Measurements from ENCODE around the gene IFI35.
"Not testable (repeated sequence)": the region's sequence is repeated elsewhere in the genome, so short reads cannot be mapped to it uniquely, and the experiment has no call there.

The IFI35 gene

DNA sequence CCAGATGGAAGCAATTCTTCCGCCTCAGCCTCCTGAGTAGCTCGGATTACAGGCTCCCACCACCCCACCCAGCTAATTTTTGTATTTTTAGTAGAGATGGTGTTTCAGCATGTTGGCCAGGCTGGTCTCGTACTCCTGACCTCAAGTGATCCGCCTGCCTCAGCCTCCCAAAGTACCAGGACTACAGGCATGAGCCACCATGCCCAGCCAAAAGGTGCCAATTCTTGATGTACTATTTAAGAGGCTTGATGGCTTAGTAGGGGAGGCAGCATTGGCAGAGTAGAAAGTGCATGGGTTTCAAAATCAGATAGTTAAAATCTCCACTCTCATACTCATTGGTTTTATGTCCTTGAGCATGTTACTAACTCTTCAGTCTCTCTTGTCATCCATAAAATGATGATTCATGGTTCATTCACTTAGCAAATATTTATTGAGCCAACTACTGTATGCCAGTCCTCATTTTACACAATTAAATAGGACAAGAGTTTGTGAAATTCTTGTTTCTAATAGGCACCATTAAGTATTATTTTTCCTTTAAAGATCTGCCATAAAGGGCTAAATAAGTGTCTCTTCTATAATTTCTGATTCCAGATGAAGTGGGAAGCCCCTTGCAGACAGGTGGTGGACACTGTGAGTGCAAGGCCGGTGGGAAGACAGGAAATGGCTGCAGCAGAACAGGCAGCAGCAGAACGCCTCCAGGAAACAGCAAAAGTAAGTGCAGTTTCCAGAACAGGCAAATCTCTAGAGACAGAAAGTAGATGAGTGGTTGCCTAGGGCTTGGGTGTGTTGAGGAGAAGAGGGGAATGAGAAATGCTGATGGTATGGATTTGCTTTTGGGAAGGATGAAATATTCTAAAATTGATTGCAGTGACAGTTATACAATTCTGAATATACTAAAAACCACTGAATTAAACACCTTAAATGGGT lies 16.6 kb upstream of the IFI35 start:
- TF ChIP-seq, protein P1, sequence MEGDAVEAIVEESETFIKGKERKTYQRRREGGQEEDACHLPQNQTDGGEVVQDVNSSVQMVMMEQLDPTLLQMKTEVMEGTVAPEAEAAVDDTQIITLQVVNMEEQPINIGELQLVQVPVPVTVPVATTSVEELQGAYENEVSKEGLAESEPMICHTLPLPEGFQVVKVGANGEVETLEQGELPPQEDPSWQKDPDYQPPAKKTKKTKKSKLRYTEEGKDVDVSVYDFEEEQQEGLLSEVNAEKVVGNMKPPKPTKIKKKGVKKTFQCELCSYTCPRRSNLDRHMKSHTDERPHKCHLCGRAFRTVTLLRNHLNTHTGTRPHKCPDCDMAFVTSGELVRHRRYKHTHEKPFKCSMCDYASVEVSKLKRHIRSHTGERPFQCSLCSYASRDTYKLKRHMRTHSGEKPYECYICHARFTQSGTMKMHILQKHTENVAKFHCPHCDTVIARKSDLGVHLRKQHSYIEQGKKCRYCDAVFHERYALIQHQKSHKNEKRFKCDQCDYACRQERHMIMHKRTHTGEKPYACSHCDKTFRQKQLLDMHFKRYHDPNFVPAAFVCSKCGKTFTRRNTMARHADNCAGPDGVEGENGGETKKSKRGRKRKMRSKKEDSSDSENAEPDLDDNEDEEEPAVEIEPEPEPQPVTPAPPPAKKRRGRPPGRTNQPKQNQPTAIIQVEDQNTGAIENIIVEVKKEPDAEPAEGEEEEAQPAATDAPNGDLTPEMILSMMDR (conservative IDR thresholded peaks at IDR 0.05; ENCODE audit: low read depth, low read length): no peak
- no peak overlapping the region for H3K4me3 ChIP-seq (ENCODE audit: low read depth, low read length)
- no peak for DNase-seq (ENCODE audit: low read depth)

DNA sequence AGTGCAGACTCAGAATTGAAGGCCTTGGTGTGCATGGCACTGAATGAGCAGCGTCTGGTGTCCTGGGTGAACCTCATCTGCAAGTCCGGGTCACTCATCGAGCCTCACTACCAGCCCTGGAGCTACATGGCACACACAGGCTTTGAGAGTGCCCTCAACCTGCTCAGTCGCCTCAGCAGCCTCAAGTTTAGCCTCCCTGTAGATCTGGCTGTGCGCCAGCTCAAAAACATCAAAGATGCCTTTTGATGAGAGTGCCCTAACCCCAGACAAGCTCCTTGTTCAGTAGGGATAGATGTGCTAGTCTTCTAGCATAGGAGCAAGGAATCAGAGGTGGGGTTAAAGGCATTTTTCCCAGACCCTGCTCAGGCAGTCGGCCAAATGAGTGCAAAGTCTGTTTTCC lies 15.1 kb upstream of the IFI35 start:
- H3K4me3 ChIP-seq (ENCODE audit: low read depth, low read length): no peak overlapping the region
- DNase-seq (ENCODE audit: low read depth): no peak
- TF ChIP-seq, protein P1 (conservative IDR thresholded peaks at IDR 0.05; ENCODE audit: low read depth, low read length): no peak

DNA sequence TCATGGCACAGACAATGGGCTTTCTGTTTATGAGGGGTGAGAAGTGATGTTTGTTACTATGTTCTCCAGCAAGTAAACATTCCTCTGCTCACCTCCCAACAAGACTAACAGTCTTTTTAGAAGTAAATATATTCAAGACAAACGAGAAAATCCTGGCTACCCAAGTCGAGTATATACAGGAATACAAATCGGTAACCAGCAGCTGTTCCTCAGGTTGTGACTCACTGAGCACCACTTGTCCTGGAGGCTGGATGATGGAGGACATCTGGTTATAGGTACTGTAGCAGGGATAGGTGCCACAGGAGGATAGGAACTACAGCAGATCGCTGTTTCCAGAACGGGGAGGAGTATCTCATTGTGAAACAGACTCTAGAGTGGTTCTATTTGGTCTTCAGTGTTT lies 13.7 kb upstream of the IFI35 start:
- H3K4me3 ChIP-seq (ENCODE audit: low read depth, low read length): no peak overlapping the region
- no peak for DNase-seq (ENCODE audit: low read depth)
- TF ChIP-seq, protein P1 (conservative IDR thresholded peaks at IDR 0.05; ENCODE audit: low read depth, low read length): no peak

DNA sequence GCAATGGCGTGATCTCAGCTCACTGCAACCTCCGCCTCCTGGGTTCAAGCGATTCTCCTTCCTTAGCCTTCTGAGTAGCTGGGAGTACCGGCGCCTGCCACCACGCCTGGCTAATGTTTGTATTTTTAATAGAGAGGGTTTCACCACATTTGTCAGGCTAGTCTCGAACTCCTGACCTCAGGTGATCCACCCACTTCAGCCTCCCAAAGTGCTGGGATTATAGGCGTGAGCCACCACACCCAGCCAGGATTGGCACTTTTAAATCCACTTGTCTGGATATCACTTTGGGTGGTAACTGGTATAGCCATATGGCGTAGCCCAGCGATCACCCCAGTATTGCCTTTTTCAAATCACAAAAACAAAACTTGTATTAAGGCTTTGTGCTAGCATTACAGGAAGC lies 12.7 kb upstream of the IFI35 start:
- not testable (repeated sequence) for H3K4me3 ChIP-seq (ENCODE audit: low read depth, low read length); DNase-seq (ENCODE audit: low read depth)

DNA sequence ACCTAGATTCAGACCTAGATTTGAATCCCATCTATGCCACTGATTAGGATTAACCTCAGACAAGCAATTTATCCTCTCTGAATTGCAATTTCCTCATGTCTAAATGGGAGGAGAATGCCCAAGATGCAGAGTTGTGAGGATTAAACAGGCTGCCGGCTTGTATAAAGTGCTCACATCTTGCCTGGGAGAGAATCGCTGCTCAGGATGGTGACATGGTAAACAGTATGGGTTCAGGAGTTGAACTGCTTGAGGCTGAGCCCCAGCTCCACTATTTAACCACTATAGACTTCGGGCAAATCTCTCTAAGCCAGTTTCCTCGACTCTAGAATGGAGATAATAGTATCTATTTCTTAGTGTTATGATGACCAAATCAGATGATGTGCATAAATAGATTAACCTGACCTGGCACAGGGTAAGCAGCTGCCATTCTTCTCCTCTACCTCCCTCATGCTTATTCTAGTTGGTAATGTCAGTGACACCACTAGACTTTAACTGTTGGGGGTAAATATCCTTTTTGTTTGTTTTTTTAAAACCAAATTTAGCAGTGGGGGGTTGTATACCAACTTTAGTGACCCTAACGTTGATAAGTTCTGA lies 9.1 kb upstream of the IFI35 start:
- no peak for DNase-seq (ENCODE audit: low read depth)
- peak overlapping the region; percentile 42 for H3K4me3 ChIP-seq (ENCODE audit: low read depth, low read length)
- TF ChIP-seq, protein P1 (conservative IDR thresholded peaks at IDR 0.05; ENCODE audit: low read depth, low read length): no peak

DNA sequence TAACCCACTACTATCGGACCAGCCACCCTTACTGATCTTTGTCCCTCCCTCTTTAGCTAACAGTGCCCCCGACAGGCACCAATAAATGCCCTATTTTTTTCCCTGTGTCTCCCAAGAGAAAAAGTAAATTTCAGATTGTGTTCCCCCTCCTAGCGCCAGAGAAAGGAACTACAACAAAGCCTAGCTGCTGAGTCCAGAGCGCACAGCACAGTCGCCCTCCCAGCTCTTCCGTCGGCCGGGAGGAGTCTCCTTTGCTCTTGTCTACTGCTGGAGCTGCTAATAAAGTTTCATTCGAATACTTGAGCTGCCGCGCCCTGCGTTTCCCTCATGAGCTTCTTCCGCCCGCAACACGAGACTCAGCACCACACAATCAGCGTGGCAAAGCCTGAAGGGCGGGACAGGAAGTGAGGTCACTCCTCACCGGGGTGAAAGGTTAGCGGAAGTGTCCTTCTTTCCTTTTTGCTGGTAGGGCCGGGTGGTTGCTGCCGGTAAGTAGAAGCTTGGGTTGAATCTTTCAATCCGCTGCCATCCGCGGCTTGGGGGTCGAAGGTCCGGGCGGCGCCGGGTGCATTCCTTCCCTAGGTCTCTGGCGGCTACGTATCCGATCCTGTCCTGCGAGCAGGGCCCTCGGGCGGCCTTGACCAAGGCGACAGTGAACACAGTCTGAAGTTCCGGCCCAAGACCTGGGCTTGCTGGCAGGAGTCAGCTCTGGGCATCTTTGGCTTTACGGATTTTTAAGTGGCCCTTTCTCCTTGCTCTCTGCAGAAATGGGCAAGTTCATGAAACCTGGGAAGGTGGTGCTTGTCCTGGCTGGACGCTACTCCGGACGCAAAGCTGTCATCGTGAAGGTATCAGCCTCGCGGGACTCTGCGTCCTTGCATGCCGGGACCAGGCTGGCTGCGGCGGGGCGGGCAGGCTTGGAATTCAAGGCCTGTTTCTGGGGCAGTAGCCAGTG lies 8.3 kb upstream of the IFI35 start, which contains the start of gene RPL27:
Gene RPL27 (plus strand): TSS at position 436 of the 955 bp plus-strand sequence. CDS start 332 bp downstream, at position 768.
- peak within 1 kb of the TSS; percentile 94 for H3K4me3 ChIP-seq (ENCODE audit: low read depth, low read length)
- DNase-seq (ENCODE audit: low read depth): peak; percentile 100
- TF ChIP-seq, protein P1 (conservative IDR thresholded peaks at IDR 0.05; ENCODE audit: low read depth, low read length): peak; percentile 81
